Muscle of arm (tissue), 12 donors: ENCODE measurements around the gene SLC9A2. TPM values are rescaled to one million over a fixed set of nuclear protein-coding genes. Genes with fewer than 3 reads are reported as not detected.

Experiments
- DNase-seq: peaks from one replicate; pipeline ENCODE4 v3.0.0-alpha.2; 2013
- polyA plus RNA-seq, 12 donors: library from polyadenylated mRNA; unstranded; fragments of 120-200 nt; gene quantifications; one replicate each; pipeline ENCODE4 v1.2.1, GENCODE V29; 2013; ENCODE audit not compliant: insufficient read length in 12 of 12

SLC9A2 gene
- polyA plus RNA-seq, 12 donors, result 0.71 to 4.9 (median 2.6) TPM; not detected in 1

- DNase-seq, result no peak
Measured at GRCh38 chr2:102672107-102672776, 52.9 kb downstream of the SLC9A2 start.

DNA sequence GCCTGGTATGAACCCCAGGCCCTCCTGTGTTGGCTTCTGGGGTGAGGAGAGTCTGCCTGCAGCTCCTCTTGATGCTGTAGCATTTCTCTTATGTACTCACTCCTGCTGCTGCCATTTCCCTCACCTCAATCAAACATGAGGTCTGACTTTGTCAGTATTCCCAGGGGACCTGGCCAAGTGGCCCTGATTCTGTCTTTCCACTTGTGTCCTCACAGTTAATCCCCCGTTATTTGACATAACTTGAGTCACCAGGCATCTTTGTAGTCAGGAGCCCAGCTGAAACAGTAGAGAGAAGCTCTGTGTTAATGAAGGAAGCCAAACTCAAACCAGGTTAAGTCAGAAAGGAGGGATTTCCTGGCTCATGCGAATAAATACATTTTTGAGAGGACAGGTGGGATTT is 55.0 kb downstream of the SLC9A2 start:
- no peak for DNase-seq

- no peak for DNase-seq
Measured at GRCh38 chr2:102674836-102675235, 55.5 kb downstream of the SLC9A2 start.

DNA sequence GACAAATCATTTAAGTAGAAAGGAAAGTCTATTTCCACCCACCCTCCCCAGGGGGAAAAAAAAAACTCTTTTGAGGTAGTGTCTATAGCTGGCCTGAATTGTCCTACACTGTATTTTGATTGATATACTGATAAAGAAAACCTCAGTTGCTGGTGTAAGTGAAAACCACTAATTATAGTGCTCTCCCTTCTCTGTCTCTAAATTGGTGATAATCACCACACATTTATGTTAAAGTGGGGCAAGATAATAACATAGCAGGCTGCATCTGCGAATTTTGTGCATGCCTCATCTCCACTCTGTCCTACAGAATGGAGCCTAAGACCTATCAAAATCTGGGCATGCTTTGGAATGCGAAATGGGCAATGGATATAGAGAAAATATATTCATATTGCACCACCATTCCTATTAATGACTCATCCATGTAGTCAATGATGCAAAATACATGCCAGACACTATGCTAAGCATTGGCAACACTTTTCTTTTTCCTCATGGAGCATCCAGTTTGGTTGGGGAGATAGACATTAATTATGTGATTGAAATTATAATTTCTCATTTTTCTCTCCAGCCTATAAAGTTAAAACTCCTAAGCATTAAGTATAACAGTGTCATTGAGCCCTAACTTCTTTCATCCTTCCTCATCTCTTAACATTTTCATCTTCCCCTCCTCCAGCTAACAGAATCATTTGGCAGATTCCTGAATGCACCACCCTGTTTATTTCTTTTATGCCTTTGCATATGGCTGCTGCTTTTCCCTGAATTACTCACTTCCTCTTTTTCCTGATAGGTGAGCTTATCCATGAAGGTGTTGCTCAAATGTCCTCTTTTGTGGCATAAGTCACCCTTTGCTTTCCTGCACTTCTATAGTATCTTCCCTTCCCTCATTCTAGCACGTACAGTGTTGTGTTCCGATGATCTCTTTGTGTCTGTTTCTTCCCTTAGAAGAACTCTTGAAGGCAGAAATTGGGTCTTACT is 58.2 kb downstream of the SLC9A2 start:
- DNase-seq, result no peak

DNA sequence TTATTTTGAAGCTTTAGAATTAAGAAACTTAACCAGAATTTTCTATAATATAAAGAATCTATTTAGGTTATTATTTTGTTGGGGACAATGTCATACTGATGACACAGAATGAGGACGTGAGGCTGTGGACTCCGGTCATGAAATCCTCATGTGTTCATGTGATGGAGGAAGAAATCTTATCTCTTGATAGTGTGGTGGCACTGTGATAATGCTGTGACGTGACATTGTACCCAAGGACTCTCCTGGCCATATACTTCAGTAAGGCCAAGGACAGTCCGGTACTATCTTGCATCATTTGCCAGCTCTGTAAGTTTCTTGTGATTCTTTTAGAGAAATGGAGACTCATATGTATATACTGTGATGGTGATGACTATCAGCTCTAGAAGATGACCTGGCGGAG is 59.1 kb downstream of the SLC9A2 start:
- DNase-seq, result no peak

GRCh38 chr2:102686479-102687439 is 67.4 kb downstream of the SLC9A2 start:
- DNase-seq, result no peak

- DNase-seq, result no peak
Measured at GRCh38 chr2:102690012-102690411, 70.7 kb downstream of the SLC9A2 start.

GRCh38 chr2:102696463-102696862 is 77.1 kb downstream of the SLC9A2 start:
- DNase-seq, result no peak

GRCh38 chr2:102698369-102699111 is 79.2 kb downstream of the SLC9A2 start:
- no peak for DNase-seq

DNA sequence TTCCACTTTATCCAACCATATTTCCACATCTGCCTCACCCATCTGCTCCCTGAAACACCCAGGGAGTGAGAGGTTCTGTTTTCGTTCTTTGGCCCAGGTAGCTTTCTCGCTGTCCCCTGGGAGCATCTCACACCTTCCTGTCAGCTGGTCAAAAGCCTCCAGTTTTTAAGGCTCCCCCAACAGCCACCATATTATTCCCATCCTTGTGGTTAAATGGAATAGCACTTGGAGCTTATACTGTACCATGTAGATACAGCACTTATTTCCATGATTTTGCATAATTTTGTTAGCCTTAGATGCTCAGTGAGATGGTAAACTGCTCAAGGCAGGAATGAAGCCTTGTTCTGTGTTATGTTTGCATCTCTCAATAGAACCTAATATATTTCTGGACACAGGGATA is 84.0 kb downstream of the SLC9A2 start:
- no peak for DNase-seq

GRCh38 chr2:102703748-102704147 is 84.4 kb downstream of the SLC9A2 start:
- peak; percentile 12 for DNase-seq

- no peak for DNase-seq
Measured at GRCh38 chr2:102704531-102704930, 85.2 kb downstream of the SLC9A2 start.

GRCh38 chr2:102707796-102708695 is 88.7 kb downstream of the SLC9A2 start:
- no peak for DNase-seq

DNA sequence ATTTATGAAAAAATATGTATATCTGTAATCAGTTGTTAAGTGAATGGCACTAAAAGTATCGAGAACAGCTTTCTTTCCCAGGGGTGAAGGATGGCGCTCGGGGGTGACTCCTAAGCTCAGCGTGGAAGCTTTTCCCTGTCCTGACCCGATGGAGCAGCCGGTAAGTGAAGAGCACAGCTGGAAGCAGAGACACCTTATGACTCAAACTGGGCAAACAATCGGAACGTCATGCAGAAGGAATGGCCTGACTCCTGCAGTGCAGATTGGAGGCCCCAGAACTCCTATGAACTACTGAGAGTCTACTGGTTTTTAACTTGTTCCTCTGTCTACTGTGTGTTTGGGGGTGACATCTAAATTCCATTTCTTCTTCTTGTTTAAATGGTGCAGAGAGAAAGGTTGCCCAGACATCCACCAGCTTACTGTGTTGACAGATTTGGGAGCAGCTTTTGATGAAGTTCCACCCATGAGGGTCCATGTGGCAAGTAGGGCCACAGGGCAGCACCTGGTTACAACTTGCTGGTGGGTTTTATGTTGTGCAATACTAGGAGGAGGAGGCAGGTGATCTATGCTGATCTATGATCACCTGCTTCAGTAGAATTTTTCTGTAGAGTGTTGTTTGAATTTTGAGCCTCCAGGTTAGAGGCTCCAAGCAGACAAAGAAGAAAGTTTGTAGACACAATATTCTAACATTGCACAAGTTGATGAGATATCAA is 89.7 kb downstream of the SLC9A2 start:
- DNase-seq, result no peak

DNA sequence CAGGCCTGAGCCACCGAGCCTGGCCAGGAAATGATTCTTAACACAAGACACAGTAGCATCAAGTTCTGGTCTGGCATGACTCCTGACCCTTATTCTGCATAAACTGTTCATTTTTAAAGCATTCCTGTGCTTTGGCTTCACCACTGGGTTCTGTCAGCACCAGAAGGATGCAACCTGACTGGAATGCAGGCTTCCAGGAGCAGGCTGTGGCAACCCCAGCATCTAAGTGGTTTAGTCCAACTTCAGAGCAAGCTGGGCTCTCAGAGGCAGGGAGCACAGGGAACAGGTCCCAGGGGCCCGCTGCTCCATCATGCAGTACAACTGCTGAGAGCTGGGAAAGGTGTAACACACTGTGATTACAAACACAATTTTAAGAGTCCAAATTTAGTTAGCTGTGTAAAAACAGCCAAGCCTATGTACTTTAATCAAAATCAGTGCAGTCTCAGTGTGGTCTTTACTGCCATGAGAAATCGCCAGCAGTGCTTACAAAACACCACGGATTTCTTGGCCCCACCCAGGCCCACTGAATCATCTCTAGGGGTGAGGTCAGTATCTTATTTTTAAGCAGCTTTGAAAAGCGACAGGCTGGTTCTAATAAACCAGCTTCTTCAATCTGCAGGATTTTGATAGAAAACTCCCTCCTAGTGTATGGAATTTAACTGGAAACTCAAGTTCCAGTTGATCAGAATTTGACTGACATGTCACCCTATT is 98.1 kb downstream of the SLC9A2 start:
- no peak for DNase-seq

GRCh38 chr2:102718387-102719316 is 99.3 kb downstream of the SLC9A2 start:
- DNase-seq, result no peak

DNA sequence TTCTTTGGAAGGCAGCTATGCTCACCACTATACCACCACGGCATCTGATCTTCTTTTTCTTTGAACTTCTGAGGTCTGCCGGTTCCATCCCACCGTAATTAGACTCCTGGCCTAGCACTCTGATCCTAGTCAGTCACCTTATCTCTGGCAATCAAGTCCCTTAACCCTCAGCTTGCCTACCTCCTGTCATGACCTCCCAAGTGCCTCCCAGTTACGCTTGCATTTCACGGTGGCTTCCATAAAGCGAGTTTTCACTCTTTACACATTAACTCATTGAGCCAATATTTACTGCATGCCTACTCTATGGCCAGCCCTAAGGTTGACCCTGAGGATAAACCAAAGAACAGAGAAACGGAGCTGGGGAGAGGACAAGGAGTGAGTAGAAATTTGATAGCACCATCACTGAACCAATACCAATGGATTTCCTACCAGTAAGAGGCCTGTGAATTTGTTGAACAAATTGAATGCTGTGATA is 104.7 kb downstream of the SLC9A2 start:
- no peak for DNase-seq
